KG1 (cell line): Measurements from ENCODE around the gene ADIPOR2.

Experiments used
- DNase-seq: peaks from one replicate; lab custom pipeline; 2025; lab: John Stamatoyannopoulos, UW

ADIPOR2 gene

DNA sequence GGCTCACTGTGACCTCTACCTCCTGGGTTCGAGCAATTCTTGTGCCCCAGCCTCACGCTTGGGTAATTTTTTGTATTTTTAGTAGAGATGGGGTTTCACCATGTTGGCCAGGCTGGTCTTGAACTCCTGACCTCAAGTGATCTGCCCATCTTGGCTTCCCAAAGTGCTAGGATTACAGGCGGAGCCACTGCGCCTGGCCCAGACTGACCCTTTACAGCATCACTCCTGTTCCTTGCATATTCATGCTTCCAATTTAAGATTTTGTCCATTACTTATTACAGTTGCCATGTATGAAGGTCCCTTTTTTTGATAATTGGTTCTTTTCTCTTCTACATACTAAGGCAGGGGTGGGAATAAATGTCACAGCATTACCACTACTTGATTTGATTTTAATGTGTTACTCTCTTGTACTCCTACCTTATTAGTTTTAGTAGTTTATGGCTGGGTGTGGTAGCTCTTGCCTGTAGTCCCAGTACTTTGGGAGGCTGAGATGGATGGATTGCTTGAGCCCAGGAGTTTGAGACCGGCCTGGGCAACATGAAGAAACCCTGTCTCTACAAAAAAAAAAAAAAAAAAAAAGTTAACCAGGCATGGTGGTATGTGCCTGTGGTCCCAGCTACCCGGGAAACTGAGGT lies 46.9 kb downstream of the ADIPOR2 start:
- DNase-seq, result no peak

DNA sequence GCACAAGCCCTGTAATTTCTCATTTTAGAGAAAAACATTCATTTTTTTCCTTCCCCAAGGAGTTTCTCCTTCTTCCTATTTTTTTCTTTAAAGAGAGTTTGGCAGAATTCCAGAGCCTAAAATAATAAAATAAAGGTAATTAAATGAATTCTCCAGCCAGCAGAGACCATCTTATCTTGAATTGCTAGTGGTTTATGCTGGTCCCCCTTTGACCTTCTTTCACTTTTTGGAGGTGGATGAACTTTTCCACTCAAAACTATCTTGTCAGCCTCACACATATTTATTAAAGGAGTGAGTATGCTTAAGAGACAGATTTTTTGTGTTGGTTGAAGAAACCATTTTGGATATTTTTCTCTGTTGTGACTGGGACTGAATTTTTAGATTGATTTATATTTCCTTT lies 47.6 kb downstream of the ADIPOR2 start:
- DNase-seq, result no peak

DNA sequence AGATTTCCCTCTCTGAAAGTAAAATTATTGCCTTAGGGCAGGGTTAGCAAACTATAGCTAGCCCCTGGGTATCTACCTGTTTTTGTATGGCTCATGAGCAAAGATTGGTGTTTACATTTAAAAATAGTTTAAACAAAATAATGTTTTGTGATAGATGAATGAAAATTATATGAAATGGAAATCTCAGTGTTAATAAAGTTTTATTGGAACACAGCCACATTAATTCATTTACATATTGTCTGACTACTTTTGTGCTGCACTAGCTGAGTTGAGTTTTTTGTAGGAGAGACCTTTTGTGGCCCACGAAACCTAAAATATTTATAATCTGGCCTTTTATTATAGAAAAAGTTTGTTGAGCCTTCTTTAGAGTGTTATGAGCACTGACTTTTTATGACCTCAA lies 48.5 kb downstream of the ADIPOR2 start:
- DNase-seq, result no peak

DNA sequence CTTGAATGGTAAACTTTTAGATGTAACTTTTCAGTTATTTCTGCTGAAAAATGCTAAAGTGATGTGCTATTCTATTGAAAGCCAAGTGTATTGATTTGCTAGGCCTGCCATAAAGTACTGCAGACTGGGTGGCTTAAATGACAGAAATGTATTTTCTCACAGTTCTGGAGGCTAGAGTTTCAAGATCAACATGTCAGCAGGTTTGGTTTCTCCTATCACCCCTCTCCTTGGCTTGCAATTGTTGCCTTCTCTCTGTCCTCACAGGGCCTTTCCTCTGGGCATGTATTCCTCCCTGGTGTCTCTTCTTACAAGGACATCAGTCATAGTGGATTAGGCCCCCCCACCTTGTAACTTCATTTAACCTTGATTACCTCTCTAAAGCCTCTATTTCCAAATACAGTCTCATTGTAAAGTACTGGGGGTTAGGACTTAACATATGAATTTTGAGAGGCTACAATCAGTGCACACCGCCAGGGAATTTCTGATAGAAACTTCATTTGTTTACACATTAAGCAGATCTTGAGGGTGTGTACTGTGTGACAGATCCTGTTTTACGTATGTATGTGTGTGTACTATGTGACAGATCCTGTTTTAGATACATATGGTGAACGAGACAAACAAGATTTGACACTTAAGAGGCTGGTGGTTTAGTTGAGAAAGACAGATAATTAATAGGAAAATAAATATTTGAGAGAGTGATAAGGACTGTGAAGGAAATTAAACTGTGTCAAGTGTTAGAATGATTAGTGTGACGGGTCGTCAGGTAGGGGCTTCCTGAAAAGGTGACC lies 49.5 kb downstream of the ADIPOR2 start:
- no peak for DNase-seq

DNA sequence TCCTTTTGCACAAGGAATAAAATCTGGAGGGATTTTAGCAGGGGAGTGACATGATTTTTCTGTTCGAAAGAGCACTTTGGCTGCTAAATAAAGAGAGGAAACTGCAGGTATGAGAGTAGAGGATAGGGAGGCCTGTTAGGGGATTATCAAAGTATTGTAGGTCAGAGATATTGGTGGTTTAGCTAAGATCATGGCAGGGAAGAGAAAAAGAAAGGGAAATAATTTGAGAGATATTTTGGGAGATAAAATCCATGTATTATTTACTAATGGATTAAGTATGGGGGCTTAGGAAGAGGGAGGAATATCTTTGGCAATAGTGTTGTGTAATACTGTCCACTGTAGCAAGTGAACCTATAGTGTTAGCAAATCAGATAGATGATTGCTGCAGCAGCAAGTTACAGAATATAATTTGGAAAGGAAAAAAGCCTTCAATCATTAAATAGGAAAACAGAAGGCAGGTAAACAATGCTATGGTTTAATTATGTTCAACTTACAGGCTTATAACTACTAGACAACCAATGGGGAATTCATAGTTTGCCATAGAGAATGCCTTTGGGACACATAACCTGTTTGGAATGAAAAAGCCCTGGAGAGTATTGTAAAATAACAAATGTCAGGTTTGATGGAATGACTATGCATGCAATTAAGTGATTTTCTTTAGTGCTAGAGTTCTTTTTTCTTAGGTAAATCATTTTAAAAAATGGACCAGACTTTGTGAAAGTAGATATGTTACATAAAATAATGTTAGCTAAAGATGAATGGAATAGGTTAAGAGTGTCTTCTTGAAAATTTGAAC lies 50.5 kb downstream of the ADIPOR2 start:
- no peak for DNase-seq

DNA sequence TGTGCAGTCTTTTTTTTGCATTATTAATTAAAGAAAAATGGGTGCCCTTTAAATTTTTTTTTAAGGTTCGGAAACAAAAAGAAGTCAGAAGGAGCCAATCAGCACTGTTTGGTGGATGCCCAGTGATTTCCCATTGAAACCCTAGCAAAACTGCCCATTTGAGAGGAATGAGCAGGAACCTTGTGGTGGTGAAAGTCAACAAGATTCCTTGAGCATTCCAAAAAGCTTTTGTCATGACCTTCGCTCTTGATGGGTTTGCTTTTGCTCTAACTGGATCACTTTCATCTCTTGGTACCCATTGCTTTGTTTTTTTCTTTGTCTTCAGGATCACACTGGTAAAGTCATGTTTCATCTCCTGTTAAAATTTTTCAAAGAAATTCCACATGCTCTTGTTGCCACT lies 54.1 kb downstream of the ADIPOR2 start:
- no peak for DNase-seq

DNA sequence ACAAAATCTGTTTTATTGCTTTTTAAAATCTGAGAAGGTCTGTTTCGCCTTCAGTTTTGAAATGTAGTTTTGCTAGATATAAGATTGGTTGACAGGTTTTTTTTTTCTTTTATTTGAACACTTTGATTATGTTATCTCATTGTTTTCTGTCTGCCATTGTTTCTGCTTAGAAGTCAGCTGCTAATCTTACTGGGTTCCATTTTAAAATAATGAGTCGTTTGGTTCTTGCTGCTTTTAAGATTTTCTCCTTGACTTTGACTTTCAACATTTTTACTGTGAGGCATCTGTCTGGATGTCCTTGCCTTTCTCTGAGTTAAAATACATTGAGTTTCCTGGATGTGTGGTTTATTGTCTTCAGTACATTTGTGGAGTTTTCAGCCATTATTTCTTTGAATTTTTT lies 56.7 kb downstream of the ADIPOR2 start:
- no peak for DNase-seq

DNA sequence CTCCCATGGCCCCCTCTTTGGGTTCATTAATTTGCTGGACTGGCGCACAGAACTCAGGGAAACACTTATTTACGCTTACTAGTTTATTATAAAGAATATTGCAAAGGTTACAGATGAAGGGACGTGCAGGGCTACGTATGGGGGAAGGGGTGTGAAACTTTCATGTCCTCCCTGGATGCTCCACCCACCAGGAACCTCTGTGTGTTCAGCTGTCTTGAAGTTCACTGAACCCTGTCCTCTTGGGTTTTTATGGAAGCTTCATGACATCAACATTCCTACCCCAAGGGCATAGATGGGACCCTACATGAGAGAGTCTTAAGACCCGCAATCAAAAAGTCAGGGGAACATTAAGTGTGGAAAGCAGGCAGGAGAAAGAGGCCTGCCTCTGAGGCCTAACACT lies 58.1 kb downstream of the ADIPOR2 start:
- no peak for DNase-seq

DNA sequence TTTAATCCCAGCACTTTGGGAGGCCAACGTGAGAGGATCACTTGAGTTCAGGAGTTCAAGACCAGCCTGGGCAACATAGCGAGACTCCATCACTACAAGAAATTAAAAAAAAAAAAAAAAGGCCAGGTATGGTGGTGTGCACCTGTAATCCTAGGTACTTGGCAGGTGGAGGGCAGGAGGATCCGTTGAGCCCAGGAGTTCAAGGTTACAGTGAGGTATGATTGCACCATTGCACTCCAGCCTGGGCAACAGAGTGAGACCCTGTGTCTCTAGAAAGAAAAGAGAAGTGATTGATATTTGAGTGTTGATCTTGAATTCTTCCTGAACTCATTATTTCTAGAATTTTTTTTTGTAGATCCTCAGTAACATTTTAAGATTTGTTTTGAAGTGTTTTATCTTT lies 59.4 kb downstream of the ADIPOR2 start:
- DNase-seq, result no peak

DNA sequence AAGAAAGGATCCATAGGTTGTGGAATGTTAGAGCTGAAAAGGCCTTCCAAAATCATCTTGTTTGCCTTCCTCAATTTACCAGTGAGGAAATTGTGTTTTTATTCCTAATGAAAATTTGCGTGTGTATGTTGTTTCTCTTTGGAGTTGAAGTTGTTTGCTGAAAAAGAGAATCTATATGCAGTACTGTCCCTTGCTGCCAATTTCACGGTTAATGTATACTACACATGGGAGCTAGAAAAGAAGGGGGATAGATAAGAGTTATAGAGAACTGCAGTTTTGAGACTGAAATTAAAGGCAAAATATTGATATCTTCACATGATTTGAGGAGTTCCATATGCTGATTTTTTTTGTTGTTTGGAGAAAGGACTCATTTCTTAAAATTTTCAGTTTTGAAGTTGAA lies 67.5 kb downstream of the ADIPOR2 start:
- no peak for DNase-seq

DNA sequence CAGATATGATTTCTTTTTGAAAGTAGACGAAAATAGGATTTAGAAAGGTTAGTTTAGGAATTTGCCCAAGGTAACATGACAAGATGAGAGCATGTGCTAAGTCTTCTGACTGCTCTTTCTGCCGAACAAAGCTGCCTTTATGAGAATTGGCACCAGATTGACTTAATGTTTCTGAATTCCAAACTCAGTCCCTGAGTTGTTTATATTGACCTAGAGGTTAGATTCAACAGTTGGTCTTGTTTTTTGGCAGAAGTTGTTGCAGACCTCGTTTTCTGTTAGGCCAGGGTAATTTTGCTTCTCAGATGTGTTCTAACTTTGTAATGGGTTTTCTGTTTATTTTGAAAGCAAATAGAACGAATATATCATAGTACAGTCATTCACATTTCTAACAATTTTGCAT lies 68.0 kb downstream of the ADIPOR2 start:
- no peak for DNase-seq

DNA sequence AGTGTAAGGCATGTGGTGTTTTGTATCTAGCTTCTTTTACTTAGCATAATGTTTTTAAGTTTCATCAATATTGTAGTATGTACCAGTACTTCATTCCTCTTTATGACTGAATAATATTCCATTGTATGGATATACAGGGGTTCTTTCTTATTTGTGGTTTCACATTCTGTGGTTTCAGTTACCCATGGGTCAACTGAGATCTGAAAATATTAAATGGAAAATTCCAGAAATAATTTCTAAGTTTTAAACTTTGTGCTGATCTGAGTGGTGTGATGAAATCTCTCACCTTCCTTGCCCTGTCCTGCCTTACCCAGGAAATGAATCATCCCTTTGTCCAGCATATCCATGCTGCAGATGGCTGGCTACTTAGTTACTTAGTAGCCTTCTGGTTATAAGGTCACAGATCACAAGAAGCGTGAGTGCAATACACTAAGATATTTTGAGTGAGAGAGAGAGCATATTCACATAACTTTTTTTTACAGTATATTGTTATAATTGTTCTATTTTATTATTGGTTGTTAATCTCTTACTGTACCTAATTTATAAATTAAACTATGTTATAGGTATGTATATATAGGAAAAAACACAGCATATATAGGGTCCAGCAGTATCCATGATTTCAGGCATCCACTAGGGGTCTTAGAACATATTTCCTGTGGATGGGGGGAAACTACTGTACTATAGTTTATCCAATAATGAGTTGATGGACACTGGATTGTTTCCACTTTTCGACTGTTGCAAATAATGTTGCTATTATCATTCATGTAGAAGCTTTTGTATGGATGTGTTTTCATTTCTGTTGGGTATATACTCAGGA lies 69.9 kb downstream of the ADIPOR2 start:
- no peak for DNase-seq

DNA sequence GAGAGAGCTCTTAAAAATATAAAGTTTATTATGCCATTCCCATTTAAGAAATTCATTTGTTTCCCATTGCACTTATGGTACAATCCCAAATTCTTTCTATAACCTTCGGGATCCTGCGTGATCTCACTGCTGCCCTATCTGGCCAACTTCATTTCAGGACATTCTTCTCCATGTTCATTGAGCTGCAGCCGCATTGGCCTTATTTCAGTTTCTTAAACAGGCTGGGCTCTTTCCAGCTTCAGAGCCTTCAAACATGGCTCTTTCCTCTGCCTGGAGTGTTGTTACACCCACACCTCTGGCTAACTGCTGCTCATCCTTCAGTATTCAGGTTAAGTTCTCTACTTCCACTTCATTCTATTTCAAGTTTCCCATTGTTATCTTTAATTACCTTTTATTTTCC lies 71.0 kb downstream of the ADIPOR2 start:
- no peak for DNase-seq

DNA sequence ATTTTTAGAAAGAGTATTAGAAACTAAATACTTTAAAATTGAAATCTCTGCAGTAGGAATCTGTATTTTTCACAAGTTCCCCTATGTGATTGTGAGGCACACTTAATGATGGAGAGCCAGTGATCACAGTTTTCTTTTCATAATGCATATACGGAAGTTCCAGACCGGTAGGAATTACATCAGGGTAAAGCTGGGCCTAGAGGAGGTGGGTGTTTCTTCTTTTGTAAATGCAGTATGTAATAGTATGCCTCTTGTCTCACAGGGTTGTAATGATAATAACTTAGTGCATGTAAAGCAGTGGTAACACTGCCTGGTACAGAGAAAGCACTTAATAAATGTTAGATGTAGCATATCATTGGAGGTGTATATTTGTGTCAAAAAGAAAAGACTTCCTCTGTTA lies 72.3 kb downstream of the ADIPOR2 start:
- DNase-seq, result no peak

DNA sequence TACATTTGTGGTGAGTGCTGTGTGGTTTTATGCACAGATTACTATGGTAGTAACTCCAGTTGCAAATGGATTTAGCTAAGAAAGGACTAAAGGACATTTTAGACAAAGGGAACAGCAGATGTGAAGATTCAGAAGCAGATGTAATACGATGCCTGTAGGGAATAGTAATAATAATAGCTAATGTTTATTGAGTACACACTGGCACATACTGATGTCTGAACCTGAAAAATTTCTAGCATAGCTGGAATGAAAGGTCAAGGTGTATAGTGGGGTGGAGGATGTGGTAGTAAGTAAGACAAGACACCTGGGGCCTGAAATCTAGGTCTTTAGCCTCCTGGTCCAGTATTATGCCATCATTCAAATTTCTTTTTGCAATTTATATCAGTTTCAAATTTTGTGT lies 75.2 kb downstream of the ADIPOR2 start:
- no peak for DNase-seq

DNA sequence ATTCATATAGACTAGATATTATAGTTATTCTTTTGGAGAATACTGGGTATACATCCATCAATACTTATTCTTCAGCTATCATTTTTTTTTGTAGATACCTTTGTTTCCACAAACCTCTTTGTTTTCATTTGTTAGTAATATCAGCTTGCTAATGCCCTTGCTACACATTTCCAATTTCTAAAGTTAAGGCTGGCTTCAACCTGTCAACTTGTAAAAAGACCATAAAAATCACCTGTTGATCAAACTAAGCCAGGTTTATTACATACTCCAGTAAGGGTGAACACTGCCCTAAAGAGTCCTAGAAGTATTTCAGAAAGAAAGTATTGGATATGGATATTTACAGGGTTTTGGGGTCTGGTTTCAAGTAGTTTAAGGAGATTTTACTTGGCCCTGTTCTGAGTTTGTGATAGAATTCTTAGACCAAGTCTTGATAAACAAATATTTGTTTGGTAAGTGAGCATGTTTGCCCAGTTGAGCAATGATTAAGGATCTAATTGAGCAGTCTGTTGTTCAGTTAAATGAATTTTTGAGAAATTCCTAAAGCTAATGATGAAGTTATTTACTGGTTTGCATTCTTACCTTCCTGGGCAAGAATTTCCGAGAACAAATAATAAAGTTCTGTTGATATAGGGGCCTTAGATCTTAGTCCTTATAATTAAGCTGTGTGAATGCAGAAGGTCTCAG lies 76.7 kb downstream of the ADIPOR2 start:
- no peak for DNase-seq

DNA sequence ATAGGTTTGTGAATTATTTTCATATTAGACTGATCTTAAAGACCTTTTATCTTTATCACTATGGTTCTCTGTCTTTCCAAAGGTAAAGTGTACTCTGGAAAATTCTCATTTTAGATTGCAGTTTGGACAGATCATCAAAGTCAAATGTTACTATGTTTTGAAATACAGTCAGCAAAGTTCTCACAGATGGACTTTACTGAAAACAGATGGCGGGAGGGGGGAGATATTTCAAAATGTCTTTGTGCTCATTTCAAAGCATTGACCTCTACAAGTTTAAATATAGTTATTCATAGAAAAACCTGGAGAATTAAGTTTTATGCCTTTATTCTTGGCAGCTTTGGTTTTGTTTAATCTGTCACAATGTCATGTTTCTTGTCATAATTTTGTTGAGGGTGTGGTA lies 77.7 kb downstream of the ADIPOR2 start:
- no peak for DNase-seq

DNA sequence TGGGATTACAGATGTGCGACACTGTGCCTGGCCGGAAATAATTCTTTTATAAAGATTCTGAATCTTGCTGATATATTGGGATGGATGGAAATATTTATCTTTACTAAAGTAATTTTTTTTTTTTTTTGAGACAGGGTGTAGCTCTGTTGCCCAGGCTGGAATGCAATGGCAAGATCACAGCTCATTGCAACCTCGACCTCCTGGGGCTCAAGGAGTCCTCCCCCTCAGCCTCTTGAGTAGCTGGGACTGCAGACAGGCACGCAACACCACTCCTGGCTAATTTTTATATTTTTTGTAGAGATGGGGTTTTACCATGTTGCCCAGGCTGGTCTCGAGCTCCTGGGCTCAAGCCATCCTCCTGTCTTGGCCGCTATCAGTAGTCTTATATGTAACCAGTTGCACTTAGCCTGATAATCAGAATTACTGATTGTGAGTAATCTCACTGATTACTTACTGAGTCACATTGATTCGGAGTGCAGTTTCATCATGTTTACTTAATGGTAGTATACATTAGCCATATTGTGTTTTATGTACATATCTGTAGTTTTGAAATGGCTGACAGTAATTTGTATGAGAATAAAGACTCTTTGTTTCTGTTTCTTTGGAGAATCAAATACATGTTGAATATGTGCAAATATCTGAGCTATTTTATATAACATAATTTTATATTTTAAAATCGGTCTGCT lies 79.1 kb downstream of the ADIPOR2 start:
- no peak for DNase-seq

DNA sequence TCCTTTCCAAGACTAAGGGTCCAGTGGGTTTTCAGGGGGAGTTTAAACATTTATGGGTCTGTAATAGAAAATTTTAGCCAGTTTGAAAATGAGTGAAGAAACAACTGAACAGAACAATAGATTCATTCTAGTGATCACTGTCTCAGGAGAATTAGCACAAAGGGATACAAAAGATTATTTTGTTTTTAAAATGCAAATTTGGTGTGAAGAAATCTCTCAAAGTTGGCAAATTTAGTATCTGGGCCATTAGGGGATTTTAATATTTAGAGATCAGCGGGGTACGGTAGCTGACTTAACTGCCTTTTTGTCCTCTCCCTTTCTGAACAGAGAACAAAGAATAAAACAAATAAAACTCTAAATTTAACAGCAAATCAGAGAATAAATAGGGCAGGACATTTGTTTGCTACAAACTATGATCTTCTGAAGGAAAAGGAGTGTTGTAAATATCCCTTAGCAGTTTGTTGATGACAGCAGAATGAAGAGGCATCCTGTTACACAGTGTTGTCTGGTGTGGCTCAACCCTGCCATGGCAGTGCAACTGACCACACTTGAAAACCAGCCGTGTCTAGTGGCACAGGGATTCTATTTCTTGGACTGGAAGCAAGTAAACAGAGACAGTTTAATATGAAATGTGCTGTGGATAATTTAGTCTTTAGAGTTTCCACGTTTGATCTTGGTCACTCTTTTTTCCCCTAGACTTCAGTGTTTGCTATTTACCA lies 83.2 kb downstream of the ADIPOR2 start:
- DNase-seq, result no peak

DNA sequence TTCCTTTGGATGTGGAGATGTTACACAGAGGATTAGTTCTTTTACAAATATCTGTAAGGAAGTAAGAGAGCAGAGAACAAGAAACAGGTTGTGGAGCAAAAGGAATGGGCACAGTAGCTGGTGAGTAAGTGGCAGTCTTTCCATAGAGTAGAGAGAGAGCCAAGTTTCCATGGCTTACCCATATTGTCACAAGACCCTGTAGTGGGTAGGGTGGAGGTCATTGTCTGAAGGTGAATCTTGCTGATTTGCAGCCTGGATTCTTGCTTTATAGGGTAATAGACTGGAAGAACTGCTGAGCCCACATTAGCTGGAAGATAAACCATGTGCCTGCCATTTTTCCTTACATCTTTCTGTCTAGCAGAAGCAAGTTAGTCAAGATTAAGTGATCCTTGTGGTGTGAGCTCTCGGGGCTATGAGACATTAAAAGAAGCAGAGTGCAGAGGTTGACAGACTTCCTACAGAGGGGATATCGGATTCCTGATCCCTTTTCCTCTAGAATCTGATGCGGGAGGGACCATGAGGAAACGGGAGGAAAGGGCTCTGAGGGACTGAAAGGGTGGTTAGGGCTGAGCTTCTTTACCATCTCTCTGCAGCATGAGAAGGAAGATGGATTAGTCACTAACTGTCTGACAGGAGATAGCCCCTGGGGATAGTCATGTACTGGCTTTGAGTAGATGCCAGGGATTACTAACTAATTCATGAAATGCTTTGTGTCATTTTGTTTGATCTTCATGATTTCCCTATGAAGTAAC lies 85.5 kb downstream of the ADIPOR2 start:
- DNase-seq, result no peak
